SK-N-SH (cell line): ENCODE data around the gene COX18. TPM values are rescaled to one million over a fixed set of nuclear protein-coding genes. Genes with fewer than 3 reads are reported as not detected.

Source experiments
- CTCF ChIA-PET: fragments of 300-600, 350-600 bp; formaldehyde crosslinking; extraction: SDS; loops from one replicate; lab custom pipeline; 2021; lab: Yijun Ruan, JAX
- POLR2A ChIA-PET: fragments of 350-600 bp; sonication (Branson Sonifier 250); formaldehyde crosslinking; extraction: SDS; loops from one replicate; lab custom pipeline; 2020; ENCODE audit warnings: antibody characterized with exemption, inconsistent platforms; lab: Yijun Ruan, JAX
- DNase-seq: peaks from one replicate; pipeline ENCODE4 v3.0.0; 2012
- H2AFZ ChIP-seq: fragments of 200-600 bp; sonication (generic); 2 replicates; pipeline ENCODE4 v1.8.1; 2016; ENCODE audit warnings: antibody characterized with exemption, mild to moderate bottlenecking, low read depth
- H3F3A ChIP-seq: fragments of 200-600 bp; sonication (generic); replicated peaks from 2 replicates; pipeline ENCODE3; 2016; ENCODE audit warnings: antibody characterized with exemption, mild to moderate bottlenecking; ENCODE audit not compliant: insufficient read depth
- H3K27ac ChIP-seq, 2 experiments: fragments of 200-500 bp in 1 of 2; fragments of 200-600 bp in 1 of 2; sonication (Bioruptor generic) in 1 of 2; sonication (generic), shearing (Covaris generic) in 1 of 2; 2 replicates each; pipeline versions ENCODE4 v1.5.1 to v1.6.1; 2014 to 2016; ENCODE audit warnings: low read depth in 2 of 2, inconsistent platforms in 1 of 2, low read length in 1 of 2, mild to moderate bottlenecking in 1 of 2, mixed read lengths in 1 of 2
- H3K27me3 ChIP-seq: fragments of 200-600 bp; sonication (generic), shearing (Covaris generic); 2 replicates; pipeline ENCODE4 v1.6.1; 2016; ENCODE audit warnings: mixed run types; ENCODE audit not compliant: insufficient read depth
- H3K36me3 ChIP-seq, 2 experiments: fragments of 200-500 bp in 1 of 2; fragments of 200-600 bp in 1 of 2; sonication (Bioruptor generic) in 1 of 2; sonication (generic) in 1 of 2; replicated peaks in 1 of 2; 2 replicates each; pipeline versions ENCODE3 to v1.5.1; 2014 to 2016; ENCODE audit warnings: low read length in 1 of 2, mild to moderate bottlenecking in 1 of 2; ENCODE audit not compliant: insufficient read depth in 2 of 2, control insufficient read depth in 1 of 2
- H3K4me1 ChIP-seq, 2 experiments: fragments of 200-500 bp in 1 of 2; fragments of 200-600 bp in 1 of 2; sonication (Bioruptor generic) in 1 of 2; sonication (generic), shearing (Covaris generic) in 1 of 2; 2 replicates each; pipeline versions ENCODE4 v1.5.1 to v1.6.1; 2014 to 2016; ENCODE audit warnings: low read depth in 1 of 2, low read length in 1 of 2, mixed run types in 1 of 2; ENCODE audit not compliant: insufficient read depth in 2 of 2, control insufficient read depth in 1 of 2
- H3K4me2 ChIP-seq: fragments of 200-600 bp; sonication (generic), shearing (Covaris generic); 2 replicates; pipeline ENCODE4 v1.6.1; 2017; ENCODE audit warnings: mixed run types
- H3K4me3 ChIP-seq, 2 experiments: fragments of 200-500 bp in 1 of 2; fragments of 200-600 bp in 1 of 2; sonication (Bioruptor generic) in 1 of 2; sonication (generic), shearing (Covaris generic) in 1 of 2; 2 replicates each; pipeline versions ENCODE4 v1.5.1 to v1.8.1; 2014 to 2016; ENCODE audit warnings: low read depth in 2 of 2, inconsistent platforms in 1 of 2, low read length in 1 of 2, mild to moderate bottlenecking in 1 of 2, mixed read lengths in 1 of 2, moderate library complexity in 1 of 2
- H3K79me2 ChIP-seq: fragments of 200-600 bp; sonication (generic); 2 replicates; pipeline ENCODE4 v1.8.1; 2017; ENCODE audit warnings: mild to moderate bottlenecking; ENCODE audit not compliant: insufficient read depth
- H3K9ac ChIP-seq: fragments of 200-600 bp; sonication (generic); 2 replicates; pipeline ENCODE4 v1.6.1; 2017; ENCODE audit warnings: mixed run types
- H3K9me2 ChIP-seq: fragments of 200-600 bp; sonication (generic); 2 replicates; pipeline ENCODE4 v1.6.1; 2017; ENCODE audit warnings: mixed run types
- H3K9me3 ChIP-seq: fragments of 200-600 bp; sonication (generic); 2 replicates; pipeline ENCODE4 v1.6.1; 2017; ENCODE audit warnings: mixed run types, mild to moderate bottlenecking, moderate library complexity
- H4K20me1 ChIP-seq: fragments of 200-600 bp; sonication (generic); 2 replicates; pipeline ENCODE4 v1.6.1; 2017; ENCODE audit warnings: mild to moderate bottlenecking, mixed run types; ENCODE audit not compliant: insufficient read depth
- CTCF ChIP-seq: fragments of 200-600 bp; sonication (generic); IDR thresholded peaks from 2 replicates; pipeline ENCODE4 v1.6.1; 2017; ENCODE audit warnings: antibody characterized with exemption, mild to moderate bottlenecking, moderate library complexity
- ELF1 ChIP-seq: IDR thresholded peaks from 2 replicates; pipeline ENCODE4 v1.4.0; 2012
- EP300 ChIP-seq, 2 experiments: IDR thresholded peaks; 2 replicates each; pipeline versions ENCODE4 v1.4.0 to v1.6.1; 2012; ENCODE audit warnings: borderline replicate concordance in 1 of 2, low read depth in 1 of 2, low read length in 1 of 2
- EZH2phosphoT487 ChIP-seq: fragments of 200-600 bp; sonication (generic); IDR thresholded peaks from 2 replicates; pipeline ENCODE4 v1.6.1; 2017; ENCODE audit warnings: low read depth, mixed run types, mild to moderate bottlenecking, antibody characterized with exemption, moderate library complexity, borderline replicate concordance
- FOSL2 ChIP-seq: IDR thresholded peaks from 2 replicates; pipeline ENCODE4 v1.4.0; 2012; ENCODE audit warnings: low read depth, mild to moderate bottlenecking, moderate library complexity, borderline replicate concordance
- GABPA ChIP-seq: IDR thresholded peaks from 2 replicates; pipeline ENCODE4 v1.4.0; 2012; ENCODE audit warnings: low read depth, mild to moderate bottlenecking
- GATA2 ChIP-seq: sonication (generic); formaldehyde crosslinking; IDR thresholded peaks from 2 replicates; pipeline ENCODE4 v1.5.0; 2020; ENCODE audit warnings: mild to moderate bottlenecking, missing genetic modification reagents
- MEF2A ChIP-seq: IDR thresholded peaks from 2 replicates; pipeline ENCODE4 v1.4.0; 2012; ENCODE audit warnings: low read depth, borderline replicate concordance
- NRF1 ChIP-seq: IDR thresholded peaks from 2 replicates; pipeline ENCODE4 v1.6.1; 2012; ENCODE audit warnings: low read depth, mild to moderate bottlenecking, low read length
- RAD21 ChIP-seq: IDR thresholded peaks from 2 replicates; pipeline ENCODE4 v1.6.1; 2012; ENCODE audit warnings: mild to moderate bottlenecking, low read length
- RCOR1 ChIP-seq: fragments of 150-350 bp; IDR thresholded peaks from 2 replicates; pipeline ENCODE4 v1.6.1; 2017; ENCODE audit warnings: antibody characterized with exemption, low read length
- SMC3 ChIP-seq: IDR thresholded peaks from 2 replicates; pipeline ENCODE4 v1.6.1; 2012; ENCODE audit warnings: low read depth, low read length, improper control_type of control experiment
- TAF1 ChIP-seq: IDR thresholded peaks from 2 replicates; pipeline ENCODE4 v1.6.1; 2012; ENCODE audit warnings: low read depth, mild to moderate bottlenecking, low read length, moderate library complexity, borderline replicate concordance
- TCF12 ChIP-seq: IDR thresholded peaks from 2 replicates; pipeline ENCODE4 v1.4.0; 2012
- TEAD4 ChIP-seq: IDR thresholded peaks from 2 replicates; pipeline ENCODE4 v1.4.0; 2012; ENCODE audit warnings: mild to moderate bottlenecking, borderline replicate concordance; ENCODE audit not compliant: insufficient read depth
- USF1 ChIP-seq: IDR thresholded peaks from 2 replicates; pipeline ENCODE4 v1.4.0; 2012; ENCODE audit warnings: low read depth, borderline replicate concordance
- YY1 ChIP-seq: IDR thresholded peaks from 2 replicates; pipeline ENCODE4 v1.4.0; 2012; ENCODE audit warnings: low read depth, mild to moderate bottlenecking
- WGBS: methylation state at CpG from one replicate; pipeline ENCODE4 v1.1.6; 2017; ENCODE audit warnings: low lambda C conversion rate; 5-methylcytosine and 5-hydroxymethylcytosine counted together
- polyA plus RNA-seq, 3 experiments: library from polyadenylated mRNA; depleted of rRNA; stranded (reverse); fragments of >200 nt; gene quantifications; 2 replicates each; pipeline ENCODE4 v1.2.3, GENCODE V29; 2012
- TF ChIP-seq, protein P1 (sequence below): IDR thresholded peaks from 2 replicates; pipeline ENCODE4 v1.4.0; 2012; ENCODE audit warnings: low read depth, borderline replicate concordance

The COX18 gene
- polyA plus RNA-seq, 1 of the 3 experiments (the other 2 are of a cell fraction) = 7.7 TPM

GRCh38 chr4:73034896-73035295 is 34.6 kb downstream of the COX18 start:
- no peak overlapping the region for H3K4me2 ChIP-seq
- H3K9me2 ChIP-seq = no peaks in the 10 kb centered on the region
- POLR2A ChIA-PET = no interaction called here
- DNase-seq = no peak
- WGBS = 50% methylated on average over 2 of the region's 2 CpGs
- H3F3A ChIP-seq = no peaks in the 10 kb centered on the region
- no peaks in the 10 kb centered on the region for H4K20me1 ChIP-seq
- H2AFZ ChIP-seq = no peak overlapping the region
- H3K27me3 ChIP-seq = no peaks in the 10 kb centered on the region
- H3K4me3 ChIP-seq = no peak overlapping the region
- no peaks in the 10 kb centered on the region for H3K9me3 ChIP-seq
- no peaks in the 10 kb centered on the region for H3K36me3 ChIP-seq
- no peaks in the 10 kb centered on the region for H3K4me1 ChIP-seq
- H3K27ac ChIP-seq = no peak overlapping the region
- TF ChIP-seq GATA2 (CRISPR knock-in tag) = no peak
- TF ChIP-seq EZH2phosphoT487 = no peak
- no peak for TF ChIP-seq RCOR1
- TF ChIP-seq FOSL2 = no peak
- TF ChIP-seq TAF1 = no peak
- no peak for TF ChIP-seq GABPA
- no peak for TF ChIP-seq NRF1
- TF ChIP-seq, protein P1, sequence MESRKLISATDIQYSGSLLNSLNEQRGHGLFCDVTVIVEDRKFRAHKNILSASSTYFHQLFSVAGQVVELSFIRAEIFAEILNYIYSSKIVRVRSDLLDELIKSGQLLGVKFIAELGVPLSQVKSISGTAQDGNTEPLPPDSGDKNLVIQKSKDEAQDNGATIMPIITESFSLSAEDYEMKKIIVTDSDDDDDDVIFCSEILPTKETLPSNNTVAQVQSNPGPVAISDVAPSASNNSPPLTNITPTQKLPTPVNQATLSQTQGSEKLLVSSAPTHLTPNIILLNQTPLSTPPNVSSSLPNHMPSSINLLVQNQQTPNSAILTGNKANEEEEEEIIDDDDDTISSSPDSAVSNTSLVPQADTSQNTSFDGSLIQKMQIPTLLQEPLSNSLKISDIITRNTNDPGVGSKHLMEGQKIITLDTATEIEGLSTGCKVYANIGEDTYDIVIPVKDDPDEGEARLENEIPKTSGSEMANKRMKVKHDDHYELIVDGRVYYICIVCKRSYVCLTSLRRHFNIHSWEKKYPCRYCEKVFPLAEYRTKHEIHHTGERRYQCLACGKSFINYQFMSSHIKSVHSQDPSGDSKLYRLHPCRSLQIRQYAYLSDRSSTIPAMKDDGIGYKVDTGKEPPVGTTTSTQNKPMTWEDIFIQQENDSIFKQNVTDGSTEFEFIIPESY = no peak
- TF ChIP-seq EP300 (IDR thresholded peaks at IDR 0.05; ENCODE audit: borderline replicate concordance in 1 of 2, low read depth in 1 of 2, low read length in 1 of 2) = no peak
- no peak for TF ChIP-seq MEF2A
- no peaks in the 10 kb centered on the region for H3K79me2 ChIP-seq
- H3K9ac ChIP-seq = no peak overlapping the region
- CTCF ChIA-PET = no interaction called here

DNA sequence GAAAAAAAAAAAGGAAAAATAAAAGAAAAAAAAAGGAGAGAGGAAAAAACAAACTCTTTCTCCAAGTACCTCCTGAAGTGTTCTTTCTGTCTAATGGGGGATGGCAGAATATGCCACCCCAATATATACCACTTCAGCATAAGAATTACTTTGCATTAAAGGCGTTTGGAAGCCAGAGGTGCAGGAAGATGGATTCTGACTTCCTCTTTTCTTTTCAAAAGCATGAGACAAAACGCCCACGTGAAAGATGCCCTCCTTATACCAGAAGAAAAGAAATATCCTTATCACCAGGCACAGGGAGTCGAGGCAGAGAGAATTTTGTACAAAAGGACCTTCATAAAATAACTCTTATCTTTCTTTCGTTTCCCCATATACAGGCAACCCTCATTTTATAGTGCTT is 40.9 kb downstream of the COX18 start:
- H3K4me3 ChIP-seq = no peak overlapping the region
- no peak overlapping the region for H3K27ac ChIP-seq
- H2AFZ ChIP-seq = no peak overlapping the region
- no peaks in the 10 kb centered on the region for H3K9me2 ChIP-seq
- no peaks in the 10 kb centered on the region for H3K9me3 ChIP-seq
- H3K36me3 ChIP-seq = no peaks in the 10 kb centered on the region
- 7% methylated on average over 5 of the region's 5 CpGs for WGBS
- ChIA-PET POLR2A (no interaction called here), CTCF (interaction anchor here (1.8 kb wide), 1 partner anchor 9 kb away, joined by 5 read pairs; no protein-coding TSS in a partner anchor)
- H3F3A ChIP-seq = no peaks in the 10 kb centered on the region
- H3K4me1 ChIP-seq = no peaks in the 10 kb centered on the region
- H3K27me3 ChIP-seq = peaks cover 20% of the 10 kb centered on the region
- no peaks in the 10 kb centered on the region for H4K20me1 ChIP-seq
- no peak for DNase-seq
- H3K4me2 ChIP-seq = no peak overlapping the region
- no peak overlapping the region for H3K9ac ChIP-seq
- TF ChIP-seq USF1 (no peak), TCF12 (no peak), CTCF (no peak), FOSL2 (no peak), TEAD4 (no peak), SMC3 (no peak), RAD21 (no peak), EZH2phosphoT487 (no peak), ELF1 (no peak), YY1 (no peak), MEF2A (no peak), GABPA (no peak)
- H3K79me2 ChIP-seq = no peaks in the 10 kb centered on the region
